ENCODE results near the gene GPER1. TPM values are rescaled to one million over a fixed set of nuclear protein-coding genes. Genes with fewer than 3 reads are reported as not detected.

GPER1 gene
- total RNA-seq, 4 donors from 2014 or later = 4.6 to 19.9 (median 11.0) TPM

- no peaks in the 10 kb centered on the region for H3K4me1 ChIP-seq
- H3K9me3 ChIP-seq = no peaks in the 10 kb centered on the region
- TF ChIP-seq CTCF (IDR thresholded peaks at IDR 0.05) (no peak), EP300 (IDR thresholded peaks at IDR 0.05) (no peak), POLR2AphosphoS5 (IDR thresholded peaks at IDR 0.05) (no peak), POLR2A (IDR thresholded peaks at IDR 0.05; ENCODE audit: low read depth) (no peak)
- whole genome bisulfite sequencing = 92% methylated on average over 3 of the region's 3 CpGs
- DNase-seq (ENCODE audit: extremely low spot score) = no peak
- no peaks in the 10 kb centered on the region for H3K27me3 ChIP-seq
- no peak overlapping the region for H3K4me3 ChIP-seq
- intact Hi-C loops (cut with DNase I) = no loop called here
- H3K36me3 ChIP-seq = peaks cover 0 to 7% (median 0%) of the 10 kb centered on the region in 4 donors
- H3K27ac ChIP-seq (replicated peaks in 1 of 4) = no peak overlapping the region
Observed at GRCh38 chr7:1111156-1111555, 23.2 kb downstream of the GPER1 start.

- Histone ChIP-seq H3K27me3 (no peaks in the 10 kb centered on the region), H3K36me3 (peaks cover 0 to 7% (median 0%) of the 10 kb centered on the region in 4 donors), H3K27ac (replicated peaks in 1 of 4) (no peak overlapping the region), H3K9me3 (no peaks in the 10 kb centered on the region), H3K4me1 (no peaks in the 10 kb centered on the region), H3K4me3 (no peak overlapping the region)
- intact Hi-C loops (cut with DNase I) = no loop called here
- no peak for DNase-seq (ENCODE audit: extremely low spot score)
- TF ChIP-seq POLR2AphosphoS5 (IDR thresholded peaks at IDR 0.05) (no peak), CTCF (IDR thresholded peaks at IDR 0.05) (no peak), POLR2A (IDR thresholded peaks at IDR 0.05; ENCODE audit: low read depth) (no peak), EP300 (IDR thresholded peaks at IDR 0.05) (no peak)
- WGBS = 82% methylated on average over 9 of the region's 9 CpGs
Observed at GRCh38 chr7:1112109-1112508, 24.2 kb downstream of the GPER1 start.

GRCh38 chr7:1112625-1113547, 25.0 kb downstream of the GPER1 start:
- WGBS = 90% methylated on average over 42 of the region's 43 CpGs
- H3K27me3 ChIP-seq = no peaks in the 10 kb centered on the region
- TF ChIP-seq EP300 (IDR thresholded peaks at IDR 0.05) = no peak
- no peak for TF ChIP-seq CTCF (IDR thresholded peaks at IDR 0.05)
- TF ChIP-seq POLR2A (IDR thresholded peaks at IDR 0.05; ENCODE audit: low read depth) = no peak
- TF ChIP-seq POLR2AphosphoS5 (IDR thresholded peaks at IDR 0.05) = no peak
- no peak for DNase-seq (ENCODE audit: extremely low spot score)
- intact Hi-C loops (cut with DNase I) = no loop called here
- no peaks in the 10 kb centered on the region for H3K9me3 ChIP-seq
- H3K27ac ChIP-seq (replicated peaks in 1 of 4) = no peak overlapping the region
- H3K36me3 ChIP-seq = peaks cover 0 to 7% (median 0%) of the 10 kb centered on the region in 4 donors
- H3K4me3 ChIP-seq = no peak overlapping the region
- H3K4me1 ChIP-seq = no peaks in the 10 kb centered on the region

- Histone ChIP-seq H3K4me3 (no peak overlapping the region), H3K27ac (replicated peaks in 1 of 4) (no peak overlapping the region), H3K9me3 (no peaks in the 10 kb centered on the region), H3K36me3 (peaks cover 0 to 7% (median 0%) of the 10 kb centered on the region in 4 donors), H3K27me3 (no peaks in the 10 kb centered on the region), H3K4me1 (no peaks in the 10 kb centered on the region)
- no peak for DNase-seq (ENCODE audit: extremely low spot score)
- intact Hi-C loops (cut with DNase I) = no loop called here
- TF ChIP-seq EP300 (IDR thresholded peaks at IDR 0.05) = no peak
- TF ChIP-seq CTCF (IDR thresholded peaks at IDR 0.05) = no peak
- WGBS = 94% methylated on average over 13 of the region's 18 CpGs
Observed at GRCh38 chr7:1113548-1113885, 25.6 kb downstream of the GPER1 start.
